ENCODE data around the gene LY9. TPM values are rescaled to one million over a fixed set of nuclear protein-coding genes. Genes with fewer than 3 reads are reported as not detected.

LY9 gene
- total and polyA plus RNA-seq, 2 experiments from 2014 or later = not detected

- no peak for TF ChIP-seq CREB1 (CRISPR knock-in tag; IDR thresholded peaks at IDR 0.05; ENCODE audit: low read depth)
- TF ChIP-seq, protein P1, sequence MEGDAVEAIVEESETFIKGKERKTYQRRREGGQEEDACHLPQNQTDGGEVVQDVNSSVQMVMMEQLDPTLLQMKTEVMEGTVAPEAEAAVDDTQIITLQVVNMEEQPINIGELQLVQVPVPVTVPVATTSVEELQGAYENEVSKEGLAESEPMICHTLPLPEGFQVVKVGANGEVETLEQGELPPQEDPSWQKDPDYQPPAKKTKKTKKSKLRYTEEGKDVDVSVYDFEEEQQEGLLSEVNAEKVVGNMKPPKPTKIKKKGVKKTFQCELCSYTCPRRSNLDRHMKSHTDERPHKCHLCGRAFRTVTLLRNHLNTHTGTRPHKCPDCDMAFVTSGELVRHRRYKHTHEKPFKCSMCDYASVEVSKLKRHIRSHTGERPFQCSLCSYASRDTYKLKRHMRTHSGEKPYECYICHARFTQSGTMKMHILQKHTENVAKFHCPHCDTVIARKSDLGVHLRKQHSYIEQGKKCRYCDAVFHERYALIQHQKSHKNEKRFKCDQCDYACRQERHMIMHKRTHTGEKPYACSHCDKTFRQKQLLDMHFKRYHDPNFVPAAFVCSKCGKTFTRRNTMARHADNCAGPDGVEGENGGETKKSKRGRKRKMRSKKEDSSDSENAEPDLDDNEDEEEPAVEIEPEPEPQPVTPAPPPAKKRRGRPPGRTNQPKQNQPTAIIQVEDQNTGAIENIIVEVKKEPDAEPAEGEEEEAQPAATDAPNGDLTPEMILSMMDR (conservative IDR thresholded peaks at IDR 0.05; ENCODE audit: low read depth in 2 of 2) = no peak
- no peak for TF ChIP-seq EZH2 (IDR thresholded peaks at IDR 0.05; ENCODE audit: low read depth, unreplicated experiment)
- TF ChIP-seq, protein P2, sequence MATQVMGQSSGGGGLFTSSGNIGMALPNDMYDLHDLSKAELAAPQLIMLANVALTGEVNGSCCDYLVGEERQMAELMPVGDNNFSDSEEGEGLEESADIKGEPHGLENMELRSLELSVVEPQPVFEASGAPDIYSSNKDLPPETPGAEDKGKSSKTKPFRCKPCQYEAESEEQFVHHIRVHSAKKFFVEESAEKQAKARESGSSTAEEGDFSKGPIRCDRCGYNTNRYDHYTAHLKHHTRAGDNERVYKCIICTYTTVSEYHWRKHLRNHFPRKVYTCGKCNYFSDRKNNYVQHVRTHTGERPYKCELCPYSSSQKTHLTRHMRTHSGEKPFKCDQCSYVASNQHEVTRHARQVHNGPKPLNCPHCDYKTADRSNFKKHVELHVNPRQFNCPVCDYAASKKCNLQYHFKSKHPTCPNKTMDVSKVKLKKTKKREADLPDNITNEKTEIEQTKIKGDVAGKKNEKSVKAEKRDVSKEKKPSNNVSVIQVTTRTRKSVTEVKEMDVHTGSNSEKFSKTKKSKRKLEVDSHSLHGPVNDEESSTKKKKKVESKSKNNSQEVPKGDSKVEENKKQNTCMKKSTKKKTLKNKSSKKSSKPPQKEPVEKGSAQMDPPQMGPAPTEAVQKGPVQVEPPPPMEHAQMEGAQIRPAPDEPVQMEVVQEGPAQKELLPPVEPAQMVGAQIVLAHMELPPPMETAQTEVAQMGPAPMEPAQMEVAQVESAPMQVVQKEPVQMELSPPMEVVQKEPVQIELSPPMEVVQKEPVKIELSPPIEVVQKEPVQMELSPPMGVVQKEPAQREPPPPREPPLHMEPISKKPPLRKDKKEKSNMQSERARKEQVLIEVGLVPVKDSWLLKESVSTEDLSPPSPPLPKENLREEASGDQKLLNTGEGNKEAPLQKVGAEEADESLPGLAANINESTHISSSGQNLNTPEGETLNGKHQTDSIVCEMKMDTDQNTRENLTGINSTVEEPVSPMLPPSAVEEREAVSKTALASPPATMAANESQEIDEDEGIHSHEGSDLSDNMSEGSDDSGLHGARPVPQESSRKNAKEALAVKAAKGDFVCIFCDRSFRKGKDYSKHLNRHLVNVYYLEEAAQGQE (IDR thresholded peaks at IDR 0.05; ENCODE audit: unreplicated experiment) = no peak
- TF ChIP-seq, protein P3, sequence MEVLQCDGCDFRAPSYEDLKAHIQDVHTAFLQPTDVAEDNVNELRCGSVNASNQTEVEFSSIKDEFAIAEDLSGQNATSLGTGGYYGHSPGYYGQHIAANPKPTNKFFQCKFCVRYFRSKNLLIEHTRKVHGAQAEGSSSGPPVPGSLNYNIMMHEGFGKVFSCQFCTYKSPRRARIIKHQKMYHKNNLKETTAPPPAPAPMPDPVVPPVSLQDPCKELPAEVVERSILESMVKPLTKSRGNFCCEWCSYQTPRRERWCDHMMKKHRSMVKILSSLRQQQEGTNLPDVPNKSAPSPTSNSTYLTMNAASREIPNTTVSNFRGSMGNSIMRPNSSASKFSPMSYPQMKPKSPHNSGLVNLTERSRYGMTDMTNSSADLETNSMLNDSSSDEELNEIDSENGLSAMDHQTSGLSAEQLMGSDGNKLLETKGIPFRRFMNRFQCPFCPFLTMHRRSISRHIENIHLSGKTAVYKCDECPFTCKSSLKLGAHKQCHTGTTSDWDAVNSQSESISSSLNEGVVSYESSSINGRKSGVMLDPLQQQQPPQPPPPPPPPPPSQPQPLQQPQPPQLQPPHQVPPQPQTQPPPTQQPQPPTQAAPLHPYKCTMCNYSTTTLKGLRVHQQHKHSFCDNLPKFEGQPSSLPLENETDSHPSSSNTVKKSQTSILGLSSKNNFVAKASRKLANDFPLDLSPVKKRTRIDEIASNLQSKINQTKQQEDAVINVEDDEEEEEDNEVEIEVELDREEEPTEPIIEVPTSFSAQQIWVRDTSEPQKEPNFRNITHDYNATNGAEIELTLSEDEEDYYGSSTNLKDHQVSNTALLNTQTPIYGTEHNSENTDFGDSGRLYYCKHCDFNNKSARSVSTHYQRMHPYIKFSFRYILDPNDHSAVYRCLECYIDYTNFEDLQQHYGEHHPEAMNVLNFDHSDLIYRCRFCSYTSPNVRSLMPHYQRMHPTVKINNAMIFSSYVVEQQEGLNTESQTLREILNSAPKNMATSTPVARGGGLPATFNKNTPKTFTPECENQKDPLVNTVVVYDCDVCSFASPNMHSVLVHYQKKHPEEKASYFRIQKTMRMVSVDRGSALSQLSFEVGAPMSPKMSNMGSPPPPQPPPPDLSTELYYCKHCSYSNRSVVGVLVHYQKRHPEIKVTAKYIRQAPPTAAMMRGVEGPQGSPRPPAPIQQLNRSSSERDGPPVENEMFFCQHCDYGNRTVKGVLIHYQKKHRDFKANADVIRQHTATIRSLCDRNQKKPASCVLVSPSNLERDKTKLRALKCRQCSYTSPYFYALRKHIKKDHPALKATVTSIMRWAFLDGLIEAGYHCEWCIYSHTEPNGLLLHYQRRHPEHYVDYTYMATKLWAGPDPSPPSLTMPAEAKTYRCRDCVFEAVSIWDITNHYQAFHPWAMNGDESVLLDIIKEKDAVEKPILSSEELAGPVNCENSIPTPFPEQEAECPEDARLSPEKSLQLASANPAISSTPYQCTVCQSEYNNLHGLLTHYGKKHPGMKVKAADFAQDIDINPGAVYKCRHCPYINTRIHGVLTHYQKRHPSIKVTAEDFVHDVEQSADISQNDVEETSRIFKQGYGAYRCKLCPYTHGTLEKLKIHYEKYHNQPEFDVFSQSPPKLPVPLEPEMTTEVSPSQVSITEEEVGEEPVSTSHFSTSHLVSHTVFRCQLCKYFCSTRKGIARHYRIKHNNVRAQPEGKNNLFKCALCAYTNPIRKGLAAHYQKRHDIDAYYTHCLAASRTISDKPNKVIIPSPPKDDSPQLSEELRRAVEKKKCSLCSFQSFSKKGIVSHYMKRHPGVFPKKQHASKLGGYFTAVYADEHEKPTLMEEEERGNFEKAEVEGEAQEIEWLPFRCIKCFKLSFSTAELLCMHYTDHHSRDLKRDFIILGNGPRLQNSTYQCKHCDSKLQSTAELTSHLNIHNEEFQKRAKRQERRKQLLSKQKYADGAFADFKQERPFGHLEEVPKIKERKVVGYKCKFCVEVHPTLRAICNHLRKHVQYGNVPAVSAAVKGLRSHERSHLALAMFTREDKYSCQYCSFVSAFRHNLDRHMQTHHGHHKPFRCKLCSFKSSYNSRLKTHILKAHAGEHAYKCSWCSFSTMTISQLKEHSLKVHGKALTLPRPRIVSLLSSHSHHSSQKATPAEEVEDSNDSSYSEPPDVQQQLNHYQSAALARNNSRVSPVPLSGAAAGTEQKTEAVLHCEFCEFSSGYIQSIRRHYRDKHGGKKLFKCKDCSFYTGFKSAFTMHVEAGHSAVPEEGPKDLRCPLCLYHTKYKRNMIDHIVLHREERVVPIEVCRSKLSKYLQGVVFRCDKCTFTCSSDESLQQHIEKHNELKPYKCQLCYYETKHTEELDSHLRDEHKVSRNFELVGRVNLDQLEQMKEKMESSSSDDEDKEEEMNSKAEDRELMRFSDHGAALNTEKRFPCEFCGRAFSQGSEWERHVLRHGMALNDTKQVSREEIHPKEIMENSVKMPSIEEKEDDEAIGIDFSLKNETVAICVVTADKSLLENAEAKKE (CRISPR knock-in tag; IDR thresholded peaks at IDR 0.05) = no peak
- TF ChIP-seq, protein P4, sequence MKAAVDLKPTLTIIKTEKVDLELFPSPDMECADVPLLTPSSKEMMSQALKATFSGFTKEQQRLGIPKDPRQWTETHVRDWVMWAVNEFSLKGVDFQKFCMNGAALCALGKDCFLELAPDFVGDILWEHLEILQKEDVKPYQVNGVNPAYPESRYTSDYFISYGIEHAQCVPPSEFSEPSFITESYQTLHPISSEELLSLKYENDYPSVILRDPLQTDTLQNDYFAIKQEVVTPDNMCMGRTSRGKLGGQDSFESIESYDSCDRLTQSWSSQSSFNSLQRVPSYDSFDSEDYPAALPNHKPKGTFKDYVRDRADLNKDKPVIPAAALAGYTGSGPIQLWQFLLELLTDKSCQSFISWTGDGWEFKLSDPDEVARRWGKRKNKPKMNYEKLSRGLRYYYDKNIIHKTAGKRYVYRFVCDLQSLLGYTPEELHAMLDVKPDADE (IDR thresholded peaks at IDR 0.05) = no peak
- no peak for TF ChIP-seq EZH2phosphoT487 (IDR thresholded peaks at IDR 0.05; ENCODE audit: unreplicated experiment)
- no peak for TF ChIP-seq ZNF114 (CRISPR knock-in tag; IDR thresholded peaks at IDR 0.05)
- no peak for TF ChIP-seq ZNF331 (CRISPR knock-in tag; IDR thresholded peaks at IDR 0.05; ENCODE audit: low read depth)
- TF ChIP-seq JUNB (IDR thresholded peaks at IDR 0.05; ENCODE audit: unreplicated experiment) = no peak
- TF ChIP-seq POLR2AphosphoS5 (IDR thresholded peaks at IDR 0.05; ENCODE audit: low read depth) = no peak
- Mint-ChIP-seq H3K36me3 (ENCODE audit: low read depth) (no peaks in the 10 kb centered on the region), H3K9me3 (no peaks in the 10 kb centered on the region), H3K27ac (no peak overlapping the region), H3K27me3 (ENCODE audit: insufficient read depth, low read depth, poor library complexity) (no peaks in the 10 kb centered on the region), H3K4me1 (no peaks in the 10 kb centered on the region), H3K4me3 (no peak overlapping the region)
- no peak for ATAC-seq
- Histone ChIP-seq H4K20me1 (replicated peaks; ENCODE audit: insufficient read depth) (no peaks in the 10 kb centered on the region), H3K79me2 (replicated peaks; ENCODE audit: insufficient read depth) (no peaks in the 10 kb centered on the region), H3F3A (replicated peaks; ENCODE audit: low read depth) (no peaks in the 10 kb centered on the region), H2AFZ (no peak overlapping the region), H3K27me3 (ENCODE audit: insufficient read depth) (no peaks in the 10 kb centered on the region), H3K4me3 (no peak overlapping the region), H3K27ac (ENCODE audit: low read depth) (no peak overlapping the region), H3K9me2 (ENCODE audit: insufficient read depth) (peaks cover 4% of the 10 kb centered on the region; the same call in 1 of the 2 replicates), H3K36me3 (ENCODE audit: insufficient read depth) (no peaks in the 10 kb centered on the region), H3K4me2 (no peak overlapping the region), H3K4me1 (ENCODE audit: insufficient read depth) (no peaks in the 10 kb centered on the region)
- DNase-seq (ENCODE audit: low spot score) = no peak
These were observed 57.8 kb downstream of the LY9 start for GRCh38 chr1:160853754-160854153.

Measured in GM23338 (cell line).